Measurements from ENCODE around the gene PDGFA.

The PDGFA gene

DNA sequence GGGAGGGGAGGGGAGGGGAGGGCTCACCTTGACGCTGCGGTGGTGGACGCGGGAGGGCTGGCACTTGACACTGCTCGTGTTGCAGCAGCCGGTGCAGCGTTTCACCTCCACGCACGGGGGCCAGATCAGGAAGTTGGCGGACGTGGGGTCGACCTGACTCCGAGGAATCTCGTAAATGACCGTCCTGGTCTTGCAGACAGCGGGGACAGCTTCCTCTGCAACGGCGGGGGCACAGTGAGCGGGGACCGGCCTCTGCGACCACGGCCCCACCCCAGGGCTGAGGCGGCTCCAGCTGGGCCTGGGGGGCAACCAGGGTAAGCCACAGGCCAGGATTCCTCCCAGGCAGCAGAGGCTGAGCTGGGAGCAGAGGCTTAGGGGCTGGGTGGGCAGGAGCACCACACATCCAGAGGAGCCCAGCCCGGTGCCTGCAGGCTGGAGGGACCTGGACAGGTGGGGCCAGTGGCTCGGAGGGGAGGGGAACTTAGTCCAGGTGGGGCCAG, 8.8 kb downstream of the PDGFA start:
- Histone ChIP-seq H3K27me3 (ENCODE audit: control insufficient read depth, insufficient read depth, low read length) (peaks cover 2% of the 10 kb centered on the region), H3K9me3 (ENCODE audit: control insufficient read depth, insufficient read depth, low read length) (no peaks in the 10 kb centered on the region), H3K36me3 (ENCODE audit: control insufficient read depth, insufficient read depth, low read length) (peaks cover 13% of the 10 kb centered on the region), H3K4me1 (ENCODE audit: control insufficient read depth, insufficient read depth, low read length) (peaks cover 6% of the 10 kb centered on the region), H3K9ac (ENCODE audit: low read depth, low read length) (no peak overlapping the region), H3K4me3 (ENCODE audit: low read depth, low read length) (no peak overlapping the region)

GRCh38 chr7:510131-510481, 9.5 kb downstream of the PDGFA start:
- Histone ChIP-seq H3K9me3 (ENCODE audit: control insufficient read depth, insufficient read depth, low read length) (no peaks in the 10 kb centered on the region), H3K4me1 (ENCODE audit: control insufficient read depth, insufficient read depth, low read length) (peaks cover 2% of the 10 kb centered on the region), H3K27me3 (ENCODE audit: control insufficient read depth, insufficient read depth, low read length) (no peaks in the 10 kb centered on the region), H3K4me3 (ENCODE audit: low read depth, low read length) (no peak overlapping the region), H3K9ac (ENCODE audit: low read depth, low read length) (no peak overlapping the region), H3K36me3 (ENCODE audit: control insufficient read depth, insufficient read depth, low read length) (peaks cover 13% of the 10 kb centered on the region)

DNA sequence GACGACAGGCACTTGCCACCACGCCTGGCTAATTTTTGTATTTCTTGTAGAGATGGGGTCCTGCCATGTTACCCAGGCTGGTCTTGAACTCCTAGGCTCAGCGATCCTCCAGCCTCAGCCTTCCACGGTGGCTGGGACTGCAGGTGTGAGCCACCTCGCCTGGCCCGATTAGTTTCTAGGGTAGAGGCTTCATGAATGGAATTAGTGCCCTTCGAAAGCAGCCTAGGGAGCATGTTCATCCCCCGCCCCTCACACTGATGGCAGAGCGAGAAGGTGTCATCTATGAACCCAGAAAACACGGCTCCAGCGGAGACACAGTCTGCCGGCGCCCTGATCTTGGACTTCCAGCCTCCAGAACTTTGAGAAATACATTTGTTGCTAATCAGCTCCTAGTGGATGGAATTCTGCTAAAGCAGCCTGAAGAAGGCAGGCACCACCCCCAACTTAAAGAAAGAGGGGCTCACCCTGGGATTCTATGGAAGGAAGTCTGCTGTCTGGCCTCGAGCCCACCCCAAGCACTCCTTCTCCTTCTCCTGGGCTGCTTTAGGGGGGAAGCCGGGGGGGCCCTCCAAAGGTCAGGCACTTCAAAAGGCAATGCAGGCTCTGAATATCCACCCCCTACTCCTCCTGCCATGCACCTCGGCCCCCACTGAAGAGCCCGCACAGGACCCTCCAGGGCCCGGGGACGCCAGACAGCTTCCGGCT, 10.1 kb downstream of the PDGFA start:
- Histone ChIP-seq H3K27me3 (ENCODE audit: control insufficient read depth, insufficient read depth, low read length) (no peaks in the 10 kb centered on the region), H3K9me3 (ENCODE audit: control insufficient read depth, insufficient read depth, low read length) (no peaks in the 10 kb centered on the region), H3K4me1 (ENCODE audit: control insufficient read depth, insufficient read depth, low read length) (no peaks in the 10 kb centered on the region), H3K36me3 (ENCODE audit: control insufficient read depth, insufficient read depth, low read length) (peaks cover 13% of the 10 kb centered on the region), H3K9ac (ENCODE audit: low read depth, low read length) (no peak overlapping the region), H3K4me3 (ENCODE audit: low read depth, low read length) (no peak overlapping the region)

DNA sequence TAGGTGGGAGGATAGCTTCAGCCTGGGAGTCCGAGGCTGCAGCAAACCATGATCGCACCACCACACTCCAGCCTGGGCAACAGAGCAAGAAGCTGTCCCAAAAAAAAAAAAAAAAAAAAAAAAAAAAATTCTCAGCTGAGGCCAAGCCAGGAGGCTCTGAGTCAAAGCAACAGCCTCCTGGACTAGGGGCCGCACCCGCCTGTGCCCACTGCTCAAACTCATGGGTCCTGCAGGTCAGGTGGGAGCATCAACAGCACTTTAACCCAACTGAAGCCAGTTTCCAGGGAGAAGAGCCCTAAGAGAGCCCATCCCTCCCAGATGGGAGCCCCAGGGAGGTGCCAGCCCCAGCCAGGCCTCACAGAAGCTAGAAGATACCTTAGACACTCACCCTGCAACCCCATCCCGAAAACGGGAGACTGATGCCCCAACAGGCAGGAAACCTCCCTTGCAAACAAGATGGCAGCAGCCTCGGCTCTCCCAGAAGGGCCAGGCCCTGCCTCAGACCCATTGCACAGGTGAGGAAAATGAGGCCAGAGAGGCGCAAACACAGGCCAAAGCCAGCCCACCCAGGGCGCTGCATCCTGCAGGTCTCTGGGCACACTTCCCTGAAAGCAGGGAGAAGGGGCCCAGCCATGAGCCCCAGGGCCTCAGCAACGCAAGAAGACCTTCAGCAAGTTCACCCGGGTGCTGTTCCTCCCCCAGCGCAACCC, 11.0 kb downstream of the PDGFA start:
- Histone ChIP-seq H3K9ac (ENCODE audit: low read depth, low read length) (no peak overlapping the region), H3K9me3 (ENCODE audit: control insufficient read depth, insufficient read depth, low read length) (no peaks in the 10 kb centered on the region), H3K4me3 (ENCODE audit: low read depth, low read length) (no peak overlapping the region), H3K36me3 (ENCODE audit: control insufficient read depth, insufficient read depth, low read length) (peaks cover 15% of the 10 kb centered on the region), H3K27me3 (ENCODE audit: control insufficient read depth, insufficient read depth, low read length) (no peaks in the 10 kb centered on the region), H3K4me1 (ENCODE audit: control insufficient read depth, insufficient read depth, low read length) (no peaks in the 10 kb centered on the region)

DNA sequence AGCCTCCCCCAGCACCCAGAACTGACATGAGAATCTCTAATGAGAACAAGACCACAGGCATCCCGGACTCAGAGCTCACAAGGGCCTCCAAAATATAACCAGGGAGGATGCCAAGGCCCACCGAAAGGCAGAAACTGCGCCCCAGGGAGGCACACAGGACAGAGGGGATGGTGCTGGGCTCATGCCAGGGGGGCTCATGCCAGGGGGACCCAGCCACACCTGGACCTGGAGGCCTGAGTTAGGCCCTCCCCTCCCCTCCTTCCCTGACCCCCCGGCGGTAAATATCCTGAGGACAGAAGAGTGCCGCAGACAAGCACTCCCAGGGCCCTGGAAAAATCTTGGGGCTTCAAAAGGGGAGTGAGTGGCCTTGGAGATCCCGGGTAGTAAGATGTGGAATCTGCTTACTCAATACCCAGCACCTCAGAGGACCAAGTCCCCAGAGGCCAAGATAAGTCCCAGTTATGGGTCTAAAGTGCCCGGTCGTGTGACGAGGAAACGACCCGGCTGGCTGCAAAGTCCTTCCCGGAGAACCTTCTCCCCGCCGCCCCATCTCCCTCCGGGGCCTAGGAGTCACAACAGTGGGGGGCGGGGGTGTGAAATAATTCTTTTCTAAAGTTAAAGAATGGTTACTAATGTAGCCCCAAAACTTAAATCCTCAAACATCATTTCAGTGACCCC, 11.9 kb downstream of the PDGFA start:
- Histone ChIP-seq H3K9me3 (ENCODE audit: control insufficient read depth, insufficient read depth, low read length) (no peaks in the 10 kb centered on the region), H3K4me1 (ENCODE audit: control insufficient read depth, insufficient read depth, low read length) (no peaks in the 10 kb centered on the region), H3K9ac (ENCODE audit: low read depth, low read length) (no peak overlapping the region), H3K4me3 (ENCODE audit: low read depth, low read length) (no peak overlapping the region), H3K36me3 (ENCODE audit: control insufficient read depth, insufficient read depth, low read length) (peaks cover 23% of the 10 kb centered on the region), H3K27me3 (ENCODE audit: control insufficient read depth, insufficient read depth, low read length) (no peaks in the 10 kb centered on the region)

GRCh38 chr7:506921-507622, 12.6 kb downstream of the PDGFA start:
- Histone ChIP-seq H3K36me3 (ENCODE audit: control insufficient read depth, insufficient read depth, low read length) (peaks cover 28% of the 10 kb centered on the region), H3K27me3 (ENCODE audit: control insufficient read depth, insufficient read depth, low read length) (no peaks in the 10 kb centered on the region), H3K9me3 (ENCODE audit: control insufficient read depth, insufficient read depth, low read length) (no peaks in the 10 kb centered on the region), H3K9ac (ENCODE audit: low read depth, low read length) (no peak overlapping the region), H3K4me3 (ENCODE audit: low read depth, low read length) (no peak overlapping the region), H3K4me1 (ENCODE audit: control insufficient read depth, insufficient read depth, low read length) (no peaks in the 10 kb centered on the region)

GRCh38 chr7:506391-506831, 13.2 kb downstream of the PDGFA start:
- Histone ChIP-seq H3K9me3 (ENCODE audit: control insufficient read depth, insufficient read depth, low read length) (no peaks in the 10 kb centered on the region), H3K4me1 (ENCODE audit: control insufficient read depth, insufficient read depth, low read length) (no peaks in the 10 kb centered on the region), H3K27me3 (ENCODE audit: control insufficient read depth, insufficient read depth, low read length) (no peaks in the 10 kb centered on the region), H3K4me3 (ENCODE audit: low read depth, low read length) (no peak overlapping the region), H3K36me3 (ENCODE audit: control insufficient read depth, insufficient read depth, low read length) (peaks cover 29% of the 10 kb centered on the region), H3K9ac (ENCODE audit: low read depth, low read length) (no peak overlapping the region)

DNA sequence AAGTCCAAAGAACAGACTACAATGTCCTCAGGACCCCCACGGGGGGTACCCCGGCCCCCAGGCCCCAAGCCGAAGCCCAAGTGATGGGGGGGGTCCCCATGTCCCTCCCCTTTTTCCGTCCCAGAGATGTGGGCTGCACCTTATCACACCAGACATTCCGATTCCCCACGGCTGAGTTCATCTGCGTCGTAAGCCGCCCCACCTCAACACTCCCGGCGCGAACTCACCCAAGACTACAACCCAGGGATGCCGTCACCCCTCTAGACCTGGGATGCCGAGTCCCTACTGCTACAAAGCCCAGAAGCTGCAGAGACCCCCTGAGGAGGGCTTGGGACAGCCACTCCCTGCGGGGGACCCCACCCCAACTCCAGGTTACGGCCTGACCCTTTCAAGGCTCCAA, 14.5 kb downstream of the PDGFA start:
- no peaks in the 10 kb centered on the region for H3K27me3 ChIP-seq (ENCODE audit: control insufficient read depth, insufficient read depth, low read length)
- no peaks in the 10 kb centered on the region for H3K4me1 ChIP-seq (ENCODE audit: control insufficient read depth, insufficient read depth, low read length)
- no peaks in the 10 kb centered on the region for H3K9me3 ChIP-seq (ENCODE audit: control insufficient read depth, insufficient read depth, low read length)
- no peak overlapping the region for H3K4me3 ChIP-seq (ENCODE audit: low read depth, low read length)
- H3K9ac ChIP-seq (ENCODE audit: low read depth, low read length): no peak overlapping the region
- H3K36me3 ChIP-seq (ENCODE audit: control insufficient read depth, insufficient read depth, low read length): peaks cover 40% of the 10 kb centered on the region

GRCh38 chr7:504221-505111, 15.2 kb downstream of the PDGFA start:
- no peak overlapping the region for H3K4me3 ChIP-seq (ENCODE audit: low read depth, low read length)
- no peak overlapping the region for H3K9ac ChIP-seq (ENCODE audit: low read depth, low read length)
- no peaks in the 10 kb centered on the region for H3K9me3 ChIP-seq (ENCODE audit: control insufficient read depth, insufficient read depth, low read length)
- no peaks in the 10 kb centered on the region for H3K4me1 ChIP-seq (ENCODE audit: control insufficient read depth, insufficient read depth, low read length)
- H3K36me3 ChIP-seq (ENCODE audit: control insufficient read depth, insufficient read depth, low read length): peaks cover 43% of the 10 kb centered on the region
- no peaks in the 10 kb centered on the region for H3K27me3 ChIP-seq (ENCODE audit: control insufficient read depth, insufficient read depth, low read length)

GRCh38 chr7:503575-504111, 16.0 kb downstream of the PDGFA start:
- Histone ChIP-seq H3K9me3 (ENCODE audit: control insufficient read depth, insufficient read depth, low read length) (no peaks in the 10 kb centered on the region), H3K36me3 (ENCODE audit: control insufficient read depth, insufficient read depth, low read length) (peaks cover 36% of the 10 kb centered on the region)

More at GRCh38 chr7:503575-504111, 16.0 kb downstream of the PDGFA start:
- no peaks in the 10 kb centered on the region for H3K4me1 ChIP-seq (ENCODE audit: control insufficient read depth, insufficient read depth, low read length)
- H3K9ac ChIP-seq (ENCODE audit: low read depth, low read length): no peak overlapping the region
- no peaks in the 10 kb centered on the region for H3K27me3 ChIP-seq (ENCODE audit: control insufficient read depth, insufficient read depth, low read length)
- no peak overlapping the region for H3K4me3 ChIP-seq (ENCODE audit: low read depth, low read length)

Data from iPS-15b (cell line).